Fibroblast of skin of scalp (primary cell): ENCODE measurements around the gene FPR1. TPM values are rescaled to one million over a fixed set of nuclear protein-coding genes. Genes with fewer than 3 reads are reported as not detected.

Experiments
- DNase-seq: peaks from one replicate; pipeline ENCODE4 v3.0.0-alpha.2; 2013
- polyA plus RNA-seq, 2 experiments: library from polyadenylated mRNA; unstranded; fragments of 120-200 nt; gene quantifications; one replicate each; pipeline ENCODE4 v1.2.1, GENCODE V29; 2013; ENCODE audit not compliant: insufficient read length in 2 of 2

FPR1 gene
- 0.47 TPM for polyA plus RNA-seq (2013, experiment 1 of 2; ENCODE audit: insufficient read length)
- polyA plus RNA-seq (2013, experiment 2 of 2; ENCODE audit: insufficient read length) = 0.36 TPM

GRCh38 chr19:51751655-51752054 lies at the start of gene FPR1:
Gene FPR1 (minus strand): TSS chr19:51751878. CDS start chr19:51746994, 4,884 bp downstream.
- peak; percentile 57 for DNase-seq

GRCh38 chr19:51800473-51801244 lies 49.0 kb upstream of the FPR1 start:
- DNase-seq = peak; percentile 69

GRCh38 chr19:51799774-51800472 lies 48.2 kb upstream of the FPR1 start:
- no peak for DNase-seq

- DNase-seq = peak; percentile 98
Measured at GRCh38 chr19:51799034-51799773, 47.5 kb upstream of the FPR1 start.

GRCh38 chr19:51798062-51798461 lies 46.4 kb upstream of the FPR1 start:
- no peak for DNase-seq

GRCh38 chr19:51797480-51797879 lies 45.8 kb upstream of the FPR1 start:
- DNase-seq = no peak

- DNase-seq = no peak
Measured at GRCh38 chr19:51796195-51796679, 44.6 kb upstream of the FPR1 start.

- peak; percentile 72 for DNase-seq
Measured at GRCh38 chr19:51794885-51795490, 43.3 kb upstream of the FPR1 start, which contains the start of gene FPR3. Gene FPR3 (plus strand): TSS chr19:51795157. CDS start chr19:51823749, 28,592 bp downstream.

- DNase-seq = no peak
Measured at GRCh38 chr19:51793994-51794393, 42.3 kb upstream of the FPR1 start.

- no peak for DNase-seq
Measured at GRCh38 chr19:51792932-51793331, 41.3 kb upstream of the FPR1 start.

GRCh38 chr19:51789061-51789795 lies 37.5 kb upstream of the FPR1 start:
- no peak for DNase-seq

- no peak for DNase-seq
Measured at GRCh38 chr19:51788029-51788428, 36.4 kb upstream of the FPR1 start.

- DNase-seq = no peak
Measured at GRCh38 chr19:51786646-51787494, 35.2 kb upstream of the FPR1 start.

GRCh38 chr19:51784922-51785690 lies 33.4 kb upstream of the FPR1 start:
- peak; percentile 59 for DNase-seq

GRCh38 chr19:51784109-51784785 lies 32.6 kb upstream of the FPR1 start:
- DNase-seq = no peak

- DNase-seq = peak; percentile 26
Measured at GRCh38 chr19:51783372-51783771, 31.7 kb upstream of the FPR1 start.

GRCh38 chr19:51781999-51782398 lies 30.3 kb upstream of the FPR1 start:
- DNase-seq = no peak

GRCh38 chr19:51780270-51780669 lies 28.6 kb upstream of the FPR1 start:
- no peak for DNase-seq

GRCh38 chr19:51779703-51780102 lies 28.0 kb upstream of the FPR1 start:
- DNase-seq = no peak
